PC-9 (cell line): Measurements from ENCODE around the gene TMEM207.

ENCODE experiments used
- CTCF ChIP-seq: fragments of 200-600 bp; sonication (generic); conservative IDR thresholded peaks from 2 replicates; pipeline ENCODE4 v1.6.1; 2017; ENCODE audit warnings: mixed run types, antibody characterized with exemption, mild to moderate bottlenecking, moderate library complexity
- EZH2 ChIP-seq: fragments of 200-600 bp; sonication (generic); IDR thresholded peaks from 2 replicates; pipeline ENCODE4 v1.8.0; 2017; ENCODE audit warnings: antibody characterized with exemption, low read depth

- no peak for TF ChIP-seq CTCF
- no peak for TF ChIP-seq EZH2
Measured at GRCh38 chr3:190456770-190457169, 7.1 kb upstream of the TMEM207 start.
